ENCODE data around the gene TSPOAP1.

TSPOAP1 gene

DNA sequence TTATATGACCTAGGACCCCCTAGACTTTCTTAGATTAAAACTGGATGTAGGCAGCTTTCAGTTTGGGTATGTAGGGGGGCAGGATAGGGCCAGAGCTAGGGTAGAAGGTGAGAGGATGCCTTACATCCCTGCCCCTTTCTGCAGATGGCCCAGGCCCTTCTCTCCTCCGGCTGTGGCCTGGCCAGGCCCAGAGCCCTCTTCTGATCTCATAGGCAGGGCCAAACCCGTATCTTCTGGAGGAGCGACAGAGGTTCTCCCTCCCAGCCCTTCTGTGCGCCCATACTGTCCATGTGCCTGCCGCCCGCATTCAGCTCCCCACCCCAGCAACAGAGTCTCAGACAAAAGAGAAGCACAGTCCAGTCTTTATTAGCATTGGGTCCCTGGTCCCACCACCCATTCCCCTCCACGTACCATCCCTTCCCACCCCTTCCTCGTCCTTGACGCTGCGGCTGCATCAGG is 2.0 kb upstream of the TSPOAP1 start:
- no peak for DNase-seq (ENCODE audit: low spot score)

DNA sequence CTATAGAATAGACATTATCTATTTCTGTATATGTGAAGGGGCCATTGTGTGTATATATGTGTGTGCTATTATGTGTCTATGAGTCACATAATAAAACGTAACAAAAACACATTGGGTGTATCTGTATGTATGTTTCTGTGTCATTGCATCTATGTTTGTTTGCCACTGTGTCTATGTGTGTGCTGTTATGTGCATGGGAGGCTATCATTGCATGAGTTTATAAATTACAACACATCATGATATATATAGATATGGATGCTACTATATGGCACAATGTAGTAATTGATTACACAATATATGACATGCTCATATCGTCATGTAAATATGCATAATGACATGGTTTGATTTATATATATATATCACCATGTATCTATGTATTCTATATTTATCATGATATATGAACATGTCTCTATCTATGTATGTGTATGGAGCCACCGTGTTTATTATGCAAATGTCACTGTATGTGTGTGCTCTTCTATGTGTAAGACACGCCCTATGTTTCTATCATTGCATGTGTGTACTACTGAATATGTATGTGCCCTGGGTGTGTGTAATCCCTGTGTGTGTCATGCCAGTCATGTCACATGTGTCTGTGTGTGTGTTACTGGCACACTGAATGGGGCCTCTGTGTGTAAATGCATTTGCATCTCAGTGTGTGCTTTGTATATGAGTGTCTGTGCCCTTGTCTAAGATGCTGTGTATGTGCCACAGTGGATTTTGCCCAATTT is 1.4 kb upstream of the TSPOAP1 start:
- DNase-seq (ENCODE audit: low spot score), result no peak

- DNase-seq (ENCODE audit: low spot score), result peak; percentile 73
Measured at GRCh38 chr17:58329035-58329809, 627 bp upstream of the TSPOAP1 start.

GRCh38 chr17:58327363-58328194 is 1.0 kb downstream of the TSPOAP1 start:
- DNase-seq (ENCODE audit: low spot score), result no peak

GRCh38 chr17:58326609-58327362 is 1.8 kb downstream of the TSPOAP1 start:
- no peak for DNase-seq (ENCODE audit: low spot score)

- no peak for DNase-seq (ENCODE audit: low spot score)
Measured at GRCh38 chr17:58325976-58326468, 2.6 kb downstream of the TSPOAP1 start.

- DNase-seq (ENCODE audit: low spot score), result no peak
Measured at GRCh38 chr17:58325289-58325726, 3.3 kb downstream of the TSPOAP1 start.

DNA sequence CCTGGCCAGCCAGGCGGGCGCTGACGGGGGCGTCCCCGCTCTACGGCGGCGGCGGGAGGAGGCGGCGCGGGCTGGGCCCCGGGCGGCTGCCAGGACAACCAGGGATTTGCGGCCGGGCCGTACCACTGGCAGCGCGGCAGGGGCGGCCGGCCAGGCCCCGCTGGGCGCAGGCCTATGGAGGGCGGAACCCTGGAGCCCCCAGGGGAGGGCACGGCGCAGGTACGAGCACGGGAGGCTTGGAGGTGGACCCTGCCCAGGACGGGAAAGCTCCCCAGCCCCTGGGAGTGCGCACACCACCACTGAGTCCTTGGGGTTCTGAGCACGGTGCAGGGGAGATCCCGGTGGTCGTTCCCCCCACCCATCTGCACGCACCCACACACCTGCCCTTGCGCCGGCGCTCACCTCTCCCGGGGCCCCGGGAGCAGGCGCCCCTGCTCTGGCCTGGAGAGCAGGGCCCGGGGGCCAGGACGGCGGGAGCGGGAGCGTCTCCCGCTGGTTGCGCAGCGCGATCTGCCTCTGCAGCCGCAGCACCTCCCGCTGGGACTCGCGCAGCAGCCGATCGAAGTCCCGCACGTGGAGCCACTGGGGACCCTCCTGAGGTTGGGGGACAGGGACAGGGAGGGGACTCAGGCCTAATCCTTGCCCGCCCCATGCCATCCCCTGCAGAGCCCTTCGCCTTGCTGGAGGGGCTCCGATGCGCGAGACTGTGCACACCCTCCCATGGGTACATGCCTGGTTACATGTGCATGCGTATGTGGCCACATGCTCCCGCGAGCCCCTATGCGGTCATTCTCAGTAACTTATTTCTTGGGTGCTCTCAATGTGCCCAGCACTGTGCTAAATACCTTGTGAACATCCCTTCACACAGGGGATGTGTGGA is 3.9 kb downstream of the TSPOAP1 start:
- DNase-seq (ENCODE audit: low spot score), result peak; percentile 98

DNA sequence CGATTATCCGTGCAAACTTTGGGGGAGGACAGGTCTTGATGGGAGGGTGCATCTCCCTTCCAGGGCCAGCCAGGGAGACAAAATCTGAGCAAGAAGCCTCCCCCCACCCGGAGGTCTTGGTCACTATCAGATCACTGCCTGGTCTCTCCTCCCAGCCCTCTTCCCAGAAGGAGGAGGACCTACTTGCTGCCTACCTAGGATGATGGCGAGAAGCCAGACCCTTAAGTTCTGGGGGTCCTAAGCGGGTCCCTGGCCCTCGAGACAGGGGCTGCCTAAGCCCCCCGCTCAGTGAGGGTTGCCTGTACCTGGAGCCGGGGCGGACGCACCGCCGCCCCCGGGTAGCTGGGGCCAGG is 4.6 kb downstream of the TSPOAP1 start:
- no peak for DNase-seq (ENCODE audit: low spot score)

GRCh38 chr17:58323366-58324055 is 5.1 kb downstream of the TSPOAP1 start:
- DNase-seq (ENCODE audit: low spot score), result no peak

- DNase-seq (ENCODE audit: low spot score), result no peak
Measured at GRCh38 chr17:58322581-58323185, 5.9 kb downstream of the TSPOAP1 start.

DNA sequence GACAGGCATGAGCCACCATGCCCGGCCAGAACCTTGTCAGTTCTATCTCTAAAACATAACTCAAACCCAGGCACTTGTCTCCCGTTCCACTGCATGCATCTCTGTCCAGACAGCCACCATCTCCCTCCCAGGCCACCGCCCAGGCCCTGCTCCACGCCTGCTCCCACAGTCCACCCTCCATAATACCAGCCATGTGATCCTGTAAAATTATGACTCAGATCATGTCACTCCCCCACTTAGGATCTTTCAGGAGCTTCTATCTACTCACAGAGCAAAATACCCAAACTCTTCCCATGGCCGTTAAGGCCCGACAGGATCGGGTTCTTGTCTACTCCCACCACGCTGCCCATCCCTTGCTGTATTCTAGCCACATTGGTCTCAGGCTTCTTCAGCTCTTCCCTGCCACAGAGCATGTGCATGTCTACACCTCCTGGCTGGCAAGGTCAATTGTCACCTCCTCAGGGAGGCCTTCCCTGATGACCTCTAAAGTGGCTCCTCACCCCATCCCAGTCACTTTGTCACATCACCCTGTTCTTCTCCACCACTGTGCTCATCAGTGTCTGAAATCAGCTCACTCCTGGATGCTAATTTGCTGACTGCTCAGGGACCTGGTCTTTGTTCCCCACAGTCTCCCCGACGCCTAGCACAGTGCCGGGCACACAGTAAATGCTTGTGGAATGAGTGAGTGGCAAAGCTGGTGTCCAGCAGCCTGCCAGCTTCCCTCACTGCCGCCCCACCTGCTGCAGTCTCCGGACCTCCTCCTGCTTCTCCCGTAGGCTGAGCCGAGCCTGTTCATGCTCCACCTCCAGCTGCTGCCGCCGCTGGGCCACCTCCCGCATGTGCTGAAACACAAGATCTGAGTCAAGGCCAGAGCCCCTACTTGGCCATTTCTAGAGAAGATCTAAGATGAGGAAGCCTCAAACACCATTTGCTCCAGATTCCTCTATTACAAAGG is 6.7 kb downstream of the TSPOAP1 start:
- no peak for DNase-seq (ENCODE audit: low spot score)

DNA sequence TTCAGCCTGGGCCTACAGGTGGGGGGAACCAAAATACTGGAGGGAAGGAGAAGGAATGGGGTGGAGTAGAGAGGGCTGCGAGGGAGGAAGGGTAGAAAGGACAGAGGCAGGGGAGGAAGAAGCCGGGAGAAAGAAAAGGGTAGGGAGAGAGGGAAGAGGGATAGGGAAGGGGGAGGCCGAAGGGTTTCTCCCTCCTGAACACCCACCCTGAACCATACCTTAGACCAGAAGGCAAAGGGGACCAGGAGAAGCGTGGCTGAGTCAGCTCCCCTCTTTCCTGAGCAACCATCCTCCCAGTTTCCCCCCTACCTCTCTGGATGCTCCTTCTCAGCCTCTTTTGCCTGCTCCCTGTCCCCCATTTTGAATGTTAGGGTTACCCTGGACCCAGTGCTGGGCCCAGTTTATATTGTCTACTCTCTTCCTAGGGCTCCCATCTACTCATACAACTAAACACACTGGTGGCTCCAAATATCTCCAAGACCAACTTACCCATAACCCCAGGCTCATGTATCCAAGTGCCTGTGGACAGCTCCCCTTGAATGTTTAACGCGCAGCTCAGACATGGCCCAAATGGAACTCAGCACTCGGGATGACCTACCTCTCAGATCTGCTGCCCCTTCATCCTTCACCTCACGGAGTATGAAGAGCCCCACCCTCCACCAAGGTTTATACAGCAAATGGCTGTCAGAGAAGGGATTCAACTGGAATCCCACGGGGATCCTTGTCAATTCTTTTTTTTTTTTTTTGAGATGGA is 7.8 kb downstream of the TSPOAP1 start:
- DNase-seq (ENCODE audit: low spot score), result no peak

GRCh38 chr17:58320163-58320558 is 8.4 kb downstream of the TSPOAP1 start:
- DNase-seq (ENCODE audit: low spot score), result no peak

DNA sequence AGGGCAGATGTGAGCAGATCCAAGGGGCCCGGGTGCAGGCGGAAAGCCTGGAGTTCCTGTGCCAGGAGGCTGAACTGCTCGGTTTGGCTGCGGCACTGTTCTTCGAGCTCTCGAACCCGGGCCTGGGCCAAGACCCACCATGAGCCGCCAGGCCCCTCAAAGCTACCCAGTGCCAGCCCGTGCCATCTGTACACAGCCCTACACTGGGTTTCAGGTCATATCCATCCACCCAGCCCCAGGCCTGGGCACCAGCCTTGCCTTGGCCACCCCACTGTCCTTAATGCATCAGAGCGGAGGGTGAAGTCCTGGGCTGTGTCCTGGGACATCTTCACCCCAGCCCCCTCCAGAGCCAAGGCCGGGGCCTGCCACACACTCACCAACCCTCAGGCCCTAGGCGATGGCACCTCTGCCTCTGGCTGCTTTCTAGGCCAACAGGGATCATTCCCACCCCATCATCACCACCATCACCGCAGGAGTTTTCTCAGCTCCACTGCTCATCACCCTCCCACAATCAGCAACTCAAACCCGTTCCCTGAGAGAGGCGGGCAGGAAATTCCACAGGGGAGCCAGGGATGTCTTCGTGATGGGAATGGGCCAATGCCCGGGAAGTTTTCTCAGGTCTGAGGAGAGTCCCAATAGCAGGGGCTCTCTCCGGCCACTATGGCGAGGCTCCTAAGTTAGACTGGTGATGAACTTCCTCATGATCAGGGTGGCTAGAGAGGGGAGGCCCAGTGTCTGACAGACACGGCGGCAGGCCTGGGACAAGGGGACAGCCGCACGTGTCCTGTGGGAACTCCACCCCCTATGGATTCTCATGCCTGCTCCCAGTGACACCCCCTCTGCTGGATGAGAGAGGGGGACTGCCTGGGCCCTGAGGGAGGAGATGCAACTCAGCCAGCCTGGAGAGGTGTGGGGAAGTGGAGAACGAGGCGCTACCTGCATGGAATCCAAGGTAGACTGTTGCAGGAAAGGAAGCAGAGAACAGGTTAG is 9.1 kb downstream of the TSPOAP1 start:
- DNase-seq (ENCODE audit: low spot score), result no peak

GRCh38 chr17:58318627-58319172 is 9.9 kb downstream of the TSPOAP1 start:
- no peak for DNase-seq (ENCODE audit: low spot score)

All from D341Med (cell line).